Neuronal stem cell (in vitro differentiated cells): ENCODE results near the gene TSNAXIP1. TPM values are rescaled to one million over a fixed set of nuclear protein-coding genes. Genes with fewer than 3 reads are reported as not detected.

Source experiments
- small RNA-seq: library from polyadenylated mRNA; stranded (forward); fragments of <200 nt; extraction: miRNeasy Mini kit (QIAGEN cat#:217004); gene quantifications from one replicate; pipeline ENCODE3, GENCODE V24; 2013; ENCODE audit not compliant: insufficient read depth

The TSNAXIP1 gene

Small RNA genes lying within 50 kb of the gene (small RNA-seq; reads per million reads assigned to genes)
- not detected for gene AC040162.2
